Measurements from ENCODE around the gene URM1. TPM values are rescaled to one million over a fixed set of nuclear protein-coding genes. Genes with fewer than 3 reads are reported as not detected.

The URM1 gene
- total and polyA plus RNA-seq, 10 of the 15 experiments (the other 5 are each of a cell fraction or from before 2014, with no cell fraction given): 7.9 to 75.8 (median 63.7) TPM

DNA sequence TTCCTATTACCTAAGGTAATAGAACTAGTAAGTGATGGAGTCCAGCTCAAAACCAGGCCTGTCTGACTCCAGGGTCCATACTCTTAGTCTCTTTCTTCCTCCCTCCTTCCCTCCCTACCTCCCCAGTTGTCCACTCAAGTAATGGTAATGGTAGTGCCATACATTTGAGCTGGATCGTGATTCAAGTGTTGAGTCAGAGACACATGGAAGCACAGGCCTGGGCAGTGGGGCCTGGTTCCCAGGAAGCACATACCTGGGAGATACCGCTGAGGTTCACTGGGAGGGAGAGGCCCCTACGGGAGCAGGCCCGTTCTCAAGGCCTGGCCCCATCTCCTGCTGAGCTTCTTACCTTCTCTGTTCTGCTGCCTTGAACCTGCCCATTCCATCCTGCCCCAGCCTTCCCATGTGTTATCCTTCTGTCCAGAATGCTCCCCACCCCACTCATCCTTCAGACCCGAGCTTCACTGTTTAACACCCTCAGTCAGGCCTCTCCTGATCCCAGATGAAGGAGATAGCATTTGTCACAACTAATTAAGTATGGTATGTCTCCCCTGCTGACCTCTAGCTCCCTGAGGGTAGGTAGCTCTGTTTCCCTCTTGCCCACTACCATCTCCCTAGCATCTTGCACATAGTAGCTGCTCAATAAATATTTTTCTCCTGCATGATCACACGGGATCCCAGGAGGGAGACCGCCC lies 13.8 kb downstream of the URM1 start:
- H2AFZ ChIP-seq (ENCODE audit: control insufficient read depth, low read depth, low read length): no peak overlapping the region
- TF ChIP-seq MXI1 (IDR thresholded peaks at IDR 0.05; ENCODE audit: low read depth, low read length): no peak
- no peak for TF ChIP-seq SMAD5 (IDR thresholded peaks at IDR 0.05; ENCODE audit: low read depth)
- TF ChIP-seq MEF2A (IDR thresholded peaks at IDR 0.05; ENCODE audit: insufficient read depth, low read depth, low read length): no peak
- no peak for TF ChIP-seq CEBPB (IDR thresholded peaks at IDR 0.05; ENCODE audit: borderline replicate concordance in 1 of 2, low read depth in 2 of 2, low read length in 2 of 2)
- TF ChIP-seq PML (IDR thresholded peaks at IDR 0.05; ENCODE audit: low read length): no peak
- TF ChIP-seq, protein P1, sequence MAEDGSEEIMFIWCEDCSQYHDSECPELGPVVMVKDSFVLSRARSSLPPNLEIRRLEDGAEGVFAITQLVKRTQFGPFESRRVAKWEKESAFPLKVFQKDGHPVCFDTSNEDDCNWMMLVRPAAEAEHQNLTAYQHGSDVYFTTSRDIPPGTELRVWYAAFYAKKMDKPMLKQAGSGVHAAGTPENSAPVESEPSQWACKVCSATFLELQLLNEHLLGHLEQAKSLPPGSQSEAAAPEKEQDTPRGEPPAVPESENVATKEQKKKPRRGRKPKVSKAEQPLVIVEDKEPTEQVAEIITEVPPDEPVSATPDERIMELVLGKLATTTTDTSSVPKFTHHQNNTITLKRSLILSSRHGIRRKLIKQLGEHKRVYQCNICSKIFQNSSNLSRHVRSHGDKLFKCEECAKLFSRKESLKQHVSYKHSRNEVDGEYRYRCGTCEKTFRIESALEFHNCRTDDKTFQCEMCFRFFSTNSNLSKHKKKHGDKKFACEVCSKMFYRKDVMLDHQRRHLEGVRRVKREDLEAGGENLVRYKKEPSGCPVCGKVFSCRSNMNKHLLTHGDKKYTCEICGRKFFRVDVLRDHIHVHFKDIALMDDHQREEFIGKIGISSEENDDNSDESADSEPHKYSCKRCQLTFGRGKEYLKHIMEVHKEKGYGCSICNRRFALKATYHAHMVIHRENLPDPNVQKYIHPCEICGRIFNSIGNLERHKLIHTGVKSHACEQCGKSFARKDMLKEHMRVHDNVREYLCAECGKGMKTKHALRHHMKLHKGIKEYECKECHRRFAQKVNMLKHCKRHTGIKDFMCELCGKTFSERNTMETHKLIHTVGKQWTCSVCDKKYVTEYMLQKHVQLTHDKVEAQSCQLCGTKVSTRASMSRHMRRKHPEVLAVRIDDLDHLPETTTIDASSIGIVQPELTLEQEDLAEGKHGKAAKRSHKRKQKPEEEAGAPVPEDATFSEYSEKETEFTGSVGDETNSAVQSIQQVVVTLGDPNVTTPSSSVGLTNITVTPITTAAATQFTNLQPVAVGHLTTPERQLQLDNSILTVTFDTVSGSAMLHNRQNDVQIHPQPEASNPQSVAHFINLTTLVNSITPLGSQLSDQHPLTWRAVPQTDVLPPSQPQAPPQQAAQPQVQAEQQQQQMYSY (CRISPR knock-in tag; IDR thresholded peaks at IDR 0.05): no peak
- no peak for TF ChIP-seq CREM (IDR thresholded peaks at IDR 0.05; ENCODE audit: low read depth)
- TF ChIP-seq BCL11A (IDR thresholded peaks at IDR 0.05; ENCODE audit: low read depth, low read length): no peak

More for the DNA sequence above, 13.8 kb downstream of the URM1 start:
- no peak overlapping the region for H3K9ac ChIP-seq (ENCODE audit: control insufficient read depth, insufficient read depth, low read length)
- H3K27me3 ChIP-seq (replicated peaks in 1 of 2; ENCODE audit: control insufficient read depth in 2 of 2, insufficient read depth in 2 of 2, low read length in 1 of 2): no peaks in the 10 kb centered on the region
- ChIA-PET POLR2A (interaction anchor here (0.6 kb wide), 1 partner anchor 198 kb away, joined by 3 read pairs; no protein-coding TSS in a partner anchor), SMC1A (ENCODE audit: uncharacterized antibody, unreplicated experiment) (interaction anchor here (1.4 kb wide), 1 partner anchor 14 kb away, joined by 3 read pairs; the partner anchor contains the start of gene URM1), CTCF (interaction anchor here (1.2 kb wide), 1 partner anchor 24 kb away, joined by 4 read pairs; no protein-coding TSS in a partner anchor), RAD21 (ENCODE audit: unreplicated experiment) (no interaction called here)
- DNase-seq (ENCODE audit: low read depth, low spot score) (no peak), FAIRE-seq (no peak), ATAC-seq (no peak)
- peaks cover 12 to 17% of the 10 kb centered on the region in 2 experiments for H3K36me3 ChIP-seq (ENCODE audit: control insufficient read depth in 2 of 2, insufficient read depth in 2 of 2, low read length in 1 of 2)
- 100% methylated on average over 7 of the region's 7 CpGs for WGBS (ENCODE audit: insufficient coverage, insufficient replicate concordance, low lambda C conversion rate, missing lambda C conversion rate)
- in situ Hi-C loops (cut with MboI): no loop called here
- H3K27ac ChIP-seq (ENCODE audit: control insufficient read depth, insufficient read depth): no peak overlapping the region
- intact Hi-C loops (cut with micrococcal nuclease; ENCODE audit: unreplicated experiment): no loop called here
- H3K4me1 ChIP-seq (ENCODE audit: control insufficient read depth, insufficient read depth, low read length): no peaks in the 10 kb centered on the region
- H3K79me2 ChIP-seq (ENCODE audit: control insufficient read depth, insufficient read depth, low read length): no peaks in the 10 kb centered on the region
- H3K4me3 ChIP-seq: no peak overlapping the region
- no TSS peak for BruUV-seq (replicated peaks)
- H3K9me3 ChIP-seq (replicated peaks; ENCODE audit: control insufficient read depth, insufficient read depth, low read length): no peaks in the 10 kb centered on the region
- no peak overlapping the region for H3K4me2 ChIP-seq (ENCODE audit: control insufficient read depth, insufficient read depth)
- no peaks in the 10 kb centered on the region for H4K20me1 ChIP-seq (ENCODE audit: control insufficient read depth, insufficient read depth)

Data from GM12878 (cell line).